ENCODE data around the gene SLC39A11.

DNA sequence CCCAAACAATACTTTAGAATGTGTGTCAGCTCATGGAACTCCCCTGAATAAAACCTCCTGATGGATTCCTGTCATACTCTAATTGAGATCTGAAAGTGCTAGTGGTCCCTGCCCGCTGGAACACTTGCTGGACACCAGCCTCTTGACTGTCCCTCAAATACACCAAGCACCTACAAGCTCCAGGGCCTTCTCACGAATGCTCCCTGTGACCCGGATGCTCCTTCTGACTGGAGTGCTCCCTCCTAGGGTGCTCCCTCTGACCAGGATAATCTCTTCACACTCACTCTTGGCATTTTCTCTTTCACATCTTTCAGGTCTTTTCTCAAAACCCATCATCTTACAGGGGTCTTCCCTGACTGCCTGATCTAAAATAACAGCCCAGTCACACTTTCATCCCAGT is 205.9 kb downstream of the SLC39A11 start:
- TF ChIP-seq EZH2 (IDR thresholded peaks at IDR 0.05; ENCODE audit: insufficient read depth, poor library complexity, severe bottlenecking) (no peak), EZH2phosphoT487 (IDR thresholded peaks at IDR 0.05; ENCODE audit: insufficient read depth, low read depth) (no peak)

Measured in GM23248 (cell line).